Mucosa of descending colon (tissue), 3 donors: Measurements from ENCODE around the gene WIZ. TPM values are rescaled to one million over a fixed set of nuclear protein-coding genes. Genes with fewer than 3 reads are reported as not detected.
"Not testable (repeated sequence)": the region's sequence is repeated elsewhere in the genome, so short reads cannot be mapped to it uniquely, and the experiment has no call there.

Experiments
- ATAC-seq: fragments of 200-7000 bp; cut with Tn5 transposase; one replicate; pipeline ENCODE4 v1.9.1; 2020; ENCODE audit warnings: mild to moderate bottlenecking, moderate library complexity
- DNase-seq, 3 donors: peaks; one replicate each; pipeline ENCODE4 v3.0.0-alpha.2; 2020
- H3K36me3 ChIP-seq: fragments of 200-600 bp; one replicate; pipeline ENCODE4 v1.8.0; 2021; ENCODE audit warnings: low read depth, mild to moderate bottlenecking
- H3K4me1 ChIP-seq: fragments of 200-600 bp; one replicate; pipeline ENCODE4 v1.8.0; 2021; ENCODE audit warnings: low read depth, mild to moderate bottlenecking
- H3K4me3 ChIP-seq: fragments of 200-600 bp; one replicate; pipeline ENCODE4 v1.8.0; 2021; ENCODE audit warnings: mild to moderate bottlenecking
- H3K9me3 ChIP-seq: fragments of 200-600 bp; one replicate; pipeline ENCODE4 v1.8.0; 2021; ENCODE audit warnings: mild to moderate bottlenecking
- intact Hi-C, 2 donors: fragments of 100-400 bp; cut with DNase I in 1 of 2; cut with micrococcal nuclease in 1 of 2; formaldehyde crosslinking; loops; one replicate each; pipeline versions ENCODE4 v1.11.0 to v1.11.1; 2022; cut with DNase I, micrococcal nuclease
- total RNA-seq, 3 donors: library from RNA; stranded (reverse); fragmentation: NEBNext Ultra II Directional in 2 of 3; extraction: Animal tissue kit (Norgen Biotek cat#: 25700) in 2 of 3; gene quantifications; one replicate each; pipeline versions ENCODE4 v1.2.1 to v1.2.4, GENCODE V29; 2021 to 2023
- TF ChIP-seq, protein P1 (sequence below): fragments of 200-600 bp; IDR thresholded peaks from one replicate; pipeline ENCODE4 v1.8.0; 2022; ENCODE audit warnings: antibody characterized with exemption, mild to moderate bottlenecking
- donor health status: DM: no; HTN: no; CAD: no; lungs with moderate emphysema.
- donor health status: DM: no; HTN: no; CAD: no.
- donor health status: DM: no; HTN: yes; CAD: no.

Gene WIZ
- total RNA-seq, 3 donors from 2014 or later: 26.7 to 39.9 (median 28.1) TPM

DNA sequence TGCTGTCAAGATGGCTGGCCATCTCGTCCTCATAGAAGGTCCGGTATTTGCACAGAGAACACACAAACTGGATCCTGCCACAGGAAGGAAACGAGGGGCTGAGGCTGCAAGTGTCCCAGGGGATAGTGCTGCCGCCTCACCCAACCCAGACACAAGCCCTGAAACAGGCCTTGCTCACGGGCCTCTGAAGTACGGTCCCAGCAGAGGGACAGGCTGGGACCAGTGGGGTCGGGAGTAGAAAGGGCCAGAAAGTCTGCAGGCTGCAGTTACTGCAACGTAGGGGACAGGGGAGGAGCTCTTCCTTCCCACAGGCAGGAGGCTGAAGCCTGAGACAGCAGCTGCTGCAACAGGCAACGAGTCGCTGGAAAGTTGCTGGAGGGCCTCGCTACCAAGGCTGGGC lies 52.0 kb downstream of the WIZ start:
- ATAC-seq: no peak
- Histone ChIP-seq H3K4me1 (no peaks in the 10 kb centered on the region), H3K9me3 (no peaks in the 10 kb centered on the region), H3K4me3 (no peak overlapping the region), H3K36me3 (peaks cover 26% of the 10 kb centered on the region)
- intact Hi-C loops: no loop called here
- TF ChIP-seq, protein P1, sequence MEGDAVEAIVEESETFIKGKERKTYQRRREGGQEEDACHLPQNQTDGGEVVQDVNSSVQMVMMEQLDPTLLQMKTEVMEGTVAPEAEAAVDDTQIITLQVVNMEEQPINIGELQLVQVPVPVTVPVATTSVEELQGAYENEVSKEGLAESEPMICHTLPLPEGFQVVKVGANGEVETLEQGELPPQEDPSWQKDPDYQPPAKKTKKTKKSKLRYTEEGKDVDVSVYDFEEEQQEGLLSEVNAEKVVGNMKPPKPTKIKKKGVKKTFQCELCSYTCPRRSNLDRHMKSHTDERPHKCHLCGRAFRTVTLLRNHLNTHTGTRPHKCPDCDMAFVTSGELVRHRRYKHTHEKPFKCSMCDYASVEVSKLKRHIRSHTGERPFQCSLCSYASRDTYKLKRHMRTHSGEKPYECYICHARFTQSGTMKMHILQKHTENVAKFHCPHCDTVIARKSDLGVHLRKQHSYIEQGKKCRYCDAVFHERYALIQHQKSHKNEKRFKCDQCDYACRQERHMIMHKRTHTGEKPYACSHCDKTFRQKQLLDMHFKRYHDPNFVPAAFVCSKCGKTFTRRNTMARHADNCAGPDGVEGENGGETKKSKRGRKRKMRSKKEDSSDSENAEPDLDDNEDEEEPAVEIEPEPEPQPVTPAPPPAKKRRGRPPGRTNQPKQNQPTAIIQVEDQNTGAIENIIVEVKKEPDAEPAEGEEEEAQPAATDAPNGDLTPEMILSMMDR: no peak
- DNase-seq: no peak

DNA sequence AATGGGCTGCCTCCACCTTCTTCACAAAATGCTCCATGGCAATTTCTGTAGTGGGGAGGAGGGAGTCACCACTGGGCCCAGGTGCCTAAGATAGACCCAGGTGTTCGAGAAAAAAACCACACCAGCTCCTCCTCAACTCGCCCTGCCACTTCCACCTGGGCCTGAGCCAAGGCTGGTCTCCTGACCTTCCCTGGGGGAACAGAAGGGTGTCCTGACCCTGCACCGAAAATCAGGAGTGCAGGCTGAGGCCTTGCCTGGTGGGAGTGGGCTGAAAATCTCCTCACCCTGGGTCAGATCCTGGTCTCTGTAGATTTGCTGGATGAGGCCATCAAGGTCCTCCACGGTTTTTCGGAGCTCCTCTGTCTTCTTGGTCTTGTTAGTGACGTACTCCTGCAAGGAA lies 52.5 kb downstream of the WIZ start:
- no peaks in the 10 kb centered on the region for H3K9me3 ChIP-seq
- DNase-seq: no peak
- H3K4me3 ChIP-seq: no peak overlapping the region
- ATAC-seq: no peak
- H3K36me3 ChIP-seq: peaks cover 26% of the 10 kb centered on the region
- intact Hi-C loops: no loop called here
- TF ChIP-seq, protein P1: no peak
- H3K4me1 ChIP-seq: no peaks in the 10 kb centered on the region

DNA sequence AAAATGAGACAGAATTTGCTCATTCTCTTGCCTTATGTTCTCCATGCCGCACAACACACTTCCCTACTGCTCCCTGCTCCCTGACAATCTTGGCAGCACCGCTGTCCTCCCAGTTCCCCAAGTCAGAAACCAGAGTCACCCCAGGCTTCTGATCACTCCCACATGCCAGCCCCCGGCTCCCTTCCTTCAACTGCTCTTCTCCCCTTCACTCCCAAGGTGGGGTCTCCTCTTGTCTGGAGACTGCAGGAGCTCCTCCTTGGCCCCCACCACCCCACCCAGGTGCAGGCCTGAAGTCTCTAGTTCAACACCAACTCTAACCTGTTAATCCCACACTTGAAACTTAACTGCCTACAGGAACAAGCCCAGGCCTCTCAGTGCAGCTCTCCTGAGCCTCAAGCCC lies 53.3 kb downstream of the WIZ start:
- TF ChIP-seq, protein P1: no peak
- no peaks in the 10 kb centered on the region for H3K9me3 ChIP-seq
- no peak overlapping the region for H3K4me3 ChIP-seq
- no peak for DNase-seq
- intact Hi-C loops: no loop called here
- ATAC-seq: no peak
- peaks cover 30% of the 10 kb centered on the region for H3K36me3 ChIP-seq
- H3K4me1 ChIP-seq: no peaks in the 10 kb centered on the region

DNA sequence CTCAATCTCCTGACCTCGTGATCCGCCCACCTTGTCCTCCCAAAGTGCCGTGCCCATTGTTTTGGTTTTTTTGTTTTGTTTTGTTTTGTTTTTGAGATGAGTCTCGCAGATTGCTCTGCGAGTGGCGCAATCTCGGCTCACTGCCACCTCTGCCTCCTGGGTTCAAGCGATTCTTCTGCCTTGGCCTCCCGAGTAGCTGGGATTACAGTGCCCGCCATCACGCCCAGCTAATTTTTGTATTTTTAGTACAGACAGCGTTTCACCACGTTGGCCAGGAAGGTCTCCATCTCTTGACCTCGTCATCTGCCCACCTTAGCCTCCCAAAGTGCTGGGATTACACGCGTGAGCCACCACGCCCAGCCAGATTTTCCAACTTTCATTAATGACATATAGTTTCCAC lies 54.5 kb downstream of the WIZ start:
- intact Hi-C loops, H3K9me3 ChIP-seq, H3K4me1 ChIP-seq, DNase-seq, H3K4me3 ChIP-seq, ATAC-seq: not testable (repeated sequence)
- H3K36me3 ChIP-seq: peaks cover 27% of the 10 kb centered on the region

DNA sequence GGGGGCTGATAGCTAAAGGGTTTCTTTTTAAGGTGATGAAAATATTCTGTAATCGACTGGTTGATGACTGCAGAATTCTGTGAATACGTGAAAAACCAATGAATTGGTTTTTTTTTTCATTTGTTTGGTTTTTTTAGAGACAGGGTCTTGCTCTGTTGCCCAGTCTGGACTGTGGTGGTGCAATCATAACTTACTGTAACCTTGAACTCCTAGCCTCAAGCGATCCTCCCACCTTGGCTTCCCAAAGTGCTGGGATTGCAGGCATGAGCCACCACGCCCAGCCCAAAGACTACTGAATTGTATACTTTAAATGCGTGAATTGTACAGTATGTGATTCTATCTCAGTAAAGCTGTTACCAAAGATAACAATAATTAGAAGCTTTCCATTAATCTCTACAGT lies 55.3 kb downstream of the WIZ start:
- H3K4me1 ChIP-seq: no peaks in the 10 kb centered on the region
- no peaks in the 10 kb centered on the region for H3K9me3 ChIP-seq
- TF ChIP-seq, protein P1: no peak
- no peak for DNase-seq
- H3K36me3 ChIP-seq: peaks cover 26% of the 10 kb centered on the region
- ATAC-seq: no peak
- intact Hi-C loops: no loop called here
- no peak overlapping the region for H3K4me3 ChIP-seq

DNA sequence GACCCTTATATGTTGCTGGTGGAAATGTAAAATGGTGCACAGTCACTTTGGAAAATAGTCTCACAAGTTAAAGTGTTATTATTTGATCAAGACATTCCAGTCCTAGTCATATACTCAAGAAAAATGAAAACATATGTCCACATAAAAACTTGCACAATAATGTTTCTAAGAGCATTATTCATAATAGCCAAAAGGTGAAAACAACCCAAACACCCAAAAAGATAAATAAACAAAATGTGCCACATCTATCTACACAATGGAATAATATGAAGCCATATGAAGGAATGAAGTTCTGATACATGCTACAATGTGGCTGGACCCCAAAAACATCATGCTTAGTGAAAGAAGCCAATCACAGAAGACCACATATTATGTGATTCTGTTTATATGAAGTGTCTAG lies 55.8 kb downstream of the WIZ start:
- ATAC-seq: no peak
- H3K4me1 ChIP-seq: no peaks in the 10 kb centered on the region
- H3K9me3 ChIP-seq: no peaks in the 10 kb centered on the region
- H3K4me3 ChIP-seq: no peak overlapping the region
- no peak for DNase-seq
- intact Hi-C loops: no loop called here
- TF ChIP-seq, protein P1: no peak
- H3K36me3 ChIP-seq: peaks cover 21% of the 10 kb centered on the region
